ENCODE results near the gene SULT1A1. TPM values are rescaled to one million over a fixed set of nuclear protein-coding genes. Genes with fewer than 3 reads are reported as not detected.
A peak's percentile ranks its signal among the peaks of the same experiment; 100 is the strongest.
"Not testable (repeated sequence)": the region's sequence is repeated elsewhere in the genome, so short reads cannot be mapped to it uniquely, and the experiment has no call there.

Gene SULT1A1
- total and polyA plus RNA-seq, 2 of the 13 experiments (the other 11 are each of a cell fraction or from before 2014, with no cell fraction given) = 114 to 147 TPM

DNA sequence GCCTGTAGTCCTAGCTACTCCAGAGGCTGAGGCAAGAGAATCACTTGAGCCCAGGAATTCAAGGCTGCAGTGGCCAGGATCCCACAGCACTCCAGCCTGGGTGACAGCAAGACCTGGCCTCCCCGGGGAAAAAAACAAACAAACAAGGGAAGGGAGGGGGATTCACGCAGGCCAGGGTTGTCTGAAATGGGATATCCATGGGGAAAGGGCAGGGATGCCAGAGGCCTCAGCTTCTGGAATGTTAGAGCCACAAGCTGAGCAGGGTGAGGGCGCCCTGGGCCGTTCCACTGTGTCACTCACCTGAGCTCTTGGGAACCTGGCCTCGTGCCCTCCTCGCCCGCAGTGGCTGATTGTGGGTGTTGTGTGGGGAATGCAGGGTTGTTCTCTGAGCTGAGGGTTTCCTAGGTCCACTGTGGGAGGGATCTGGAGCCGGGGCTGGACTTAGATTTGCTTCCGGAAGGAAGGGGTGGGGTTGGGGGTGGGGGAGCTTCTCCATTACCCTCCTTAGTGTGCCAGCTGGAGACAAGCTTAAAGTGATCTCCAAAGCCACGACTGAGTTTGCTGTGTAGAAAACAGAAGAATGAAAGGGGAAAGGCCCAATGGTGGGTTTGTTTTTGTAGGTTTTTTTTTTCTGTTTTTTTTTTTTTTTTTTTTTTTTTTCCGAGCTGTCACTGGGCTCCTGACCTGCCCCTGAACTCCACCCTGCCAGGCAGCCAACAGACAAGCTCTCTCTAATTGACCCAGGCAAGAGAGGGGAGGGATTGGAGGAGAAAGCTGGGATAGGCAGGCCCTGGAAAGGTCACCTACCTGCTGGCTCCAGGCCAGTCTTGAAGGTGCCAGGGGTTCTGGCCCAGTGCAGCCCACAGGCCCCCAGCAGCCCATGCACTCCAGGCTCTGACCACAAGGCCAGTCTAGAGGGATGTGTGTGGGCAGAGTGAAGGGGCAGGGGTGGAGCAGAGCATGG, at the start of gene SULT1A1 (continued):
- TF ChIP-seq, protein P1, sequence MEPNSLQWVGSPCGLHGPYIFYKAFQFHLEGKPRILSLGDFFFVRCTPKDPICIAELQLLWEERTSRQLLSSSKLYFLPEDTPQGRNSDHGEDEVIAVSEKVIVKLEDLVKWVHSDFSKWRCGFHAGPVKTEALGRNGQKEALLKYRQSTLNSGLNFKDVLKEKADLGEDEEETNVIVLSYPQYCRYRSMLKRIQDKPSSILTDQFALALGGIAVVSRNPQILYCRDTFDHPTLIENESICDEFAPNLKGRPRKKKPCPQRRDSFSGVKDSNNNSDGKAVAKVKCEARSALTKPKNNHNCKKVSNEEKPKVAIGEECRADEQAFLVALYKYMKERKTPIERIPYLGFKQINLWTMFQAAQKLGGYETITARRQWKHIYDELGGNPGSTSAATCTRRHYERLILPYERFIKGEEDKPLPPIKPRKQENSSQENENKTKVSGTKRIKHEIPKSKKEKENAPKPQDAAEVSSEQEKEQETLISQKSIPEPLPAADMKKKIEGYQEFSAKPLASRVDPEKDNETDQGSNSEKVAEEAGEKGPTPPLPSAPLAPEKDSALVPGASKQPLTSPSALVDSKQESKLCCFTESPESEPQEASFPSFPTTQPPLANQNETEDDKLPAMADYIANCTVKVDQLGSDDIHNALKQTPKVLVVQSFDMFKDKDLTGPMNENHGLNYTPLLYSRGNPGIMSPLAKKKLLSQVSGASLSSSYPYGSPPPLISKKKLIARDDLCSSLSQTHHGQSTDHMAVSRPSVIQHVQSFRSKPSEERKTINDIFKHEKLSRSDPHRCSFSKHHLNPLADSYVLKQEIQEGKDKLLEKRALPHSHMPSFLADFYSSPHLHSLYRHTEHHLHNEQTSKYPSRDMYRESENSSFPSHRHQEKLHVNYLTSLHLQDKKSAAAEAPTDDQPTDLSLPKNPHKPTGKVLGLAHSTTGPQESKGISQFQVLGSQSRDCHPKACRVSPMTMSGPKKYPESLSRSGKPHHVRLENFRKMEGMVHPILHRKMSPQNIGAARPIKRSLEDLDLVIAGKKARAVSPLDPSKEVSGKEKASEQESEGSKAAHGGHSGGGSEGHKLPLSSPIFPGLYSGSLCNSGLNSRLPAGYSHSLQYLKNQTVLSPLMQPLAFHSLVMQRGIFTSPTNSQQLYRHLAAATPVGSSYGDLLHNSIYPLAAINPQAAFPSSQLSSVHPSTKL (CRISPR knock-in tag; IDR thresholded peaks at IDR 0.05) = 0 out of 2 replicates have a peak, but pooled peaks have one; percentile 20

GRCh38 chr16:28639959-28640358, 30.1 kb upstream of the SULT1A1 start:
- WGBS (ENCODE audit: low lambda C conversion rate) = 42% methylated on average over 2 of the region's 2 CpGs
- FAIRE-seq; ATAC-seq; DNase-seq (ENCODE audit: low spot score); in situ Hi-C loops (cut with HindIII; ENCODE audit: extremely low pct_ligation_motif_present, low pct_unique_long_range_greater_than_20kb); H4K20me1 ChIP-seq (ENCODE audit: insufficient read depth, low read length); H2AFZ ChIP-seq (ENCODE audit: low read length); POLR2A ChIA-PET; CTCF ChIA-PET (ENCODE audit: low intra/inter-chr PET ratio, low total read pairs); H3K9me3 ChIP-seq (ENCODE audit: low read length); H3K4me2 ChIP-seq (ENCODE audit: low read depth, low read length); intact Hi-C loops (cut with micrococcal nuclease; ENCODE audit: unreplicated experiment); H3K36me3 ChIP-seq (replicated peaks in 1 of 2; ENCODE audit: control insufficient read depth in 1 of 2, insufficient read depth in 2 of 2, low read length in 2 of 2); H3K4me3 ChIP-seq (replicated peaks in 1 of 3; ENCODE audit: insufficient read depth in 1 of 3, low read depth in 2 of 3, low read length in 3 of 3); H3K79me2 ChIP-seq (ENCODE audit: insufficient read depth, low read length); H3K4me1 ChIP-seq (ENCODE audit: insufficient read depth, low read length); H3K27me3 ChIP-seq (ENCODE audit: control insufficient read depth in 1 of 2, insufficient read depth in 2 of 2, low read length in 2 of 2); H3K27ac ChIP-seq (ENCODE audit: extremely low read length, insufficient read depth, low read length); BruUV-seq (replicated peaks); H3K9ac ChIP-seq (ENCODE audit: insufficient read depth, low read depth, low read length): not testable (repeated sequence)

DNA sequence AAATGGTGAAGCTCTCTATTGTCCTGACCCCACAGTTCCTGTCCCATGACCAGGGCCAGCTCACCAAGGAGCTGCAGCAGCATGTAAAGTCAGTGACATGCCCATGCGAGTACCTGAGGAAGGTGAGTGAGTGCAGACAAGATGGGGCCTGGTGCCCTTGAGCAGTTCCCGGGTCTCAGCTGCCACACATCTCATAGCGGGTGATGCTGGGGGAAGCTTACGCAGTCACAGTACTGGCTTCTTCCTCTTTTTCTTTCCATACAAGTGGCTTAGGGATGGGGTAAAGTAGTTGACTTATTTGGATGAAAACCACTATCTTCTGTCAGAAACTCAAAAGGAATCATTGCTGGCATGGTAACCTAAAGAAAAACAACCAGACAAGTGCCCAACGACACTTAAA, 28.5 kb upstream of the SULT1A1 start:
- intact Hi-C loops (cut with micrococcal nuclease; ENCODE audit: unreplicated experiment); POLR2A ChIA-PET; H3K27ac ChIP-seq (ENCODE audit: extremely low read length, insufficient read depth, low read length): not testable (repeated sequence)

GRCh38 chr16:28637765-28638164, 27.9 kb upstream of the SULT1A1 start, which contains the start of gene NPIPB8:
TSS of gene NPIPB8 (plus strand) at chr16:28638065. CDS start at chr16:28638361, 296 bp downstream.
- no CpG with 5 or more reads among the region's 1 CpG for WGBS (ENCODE audit: low lambda C conversion rate)
- POLR2A ChIA-PET; H3K27me3 ChIP-seq (ENCODE audit: control insufficient read depth in 1 of 2, insufficient read depth in 2 of 2, low read length in 2 of 2); H3K79me2 ChIP-seq (ENCODE audit: insufficient read depth, low read length); ATAC-seq; H3K36me3 ChIP-seq (replicated peaks in 1 of 2; ENCODE audit: control insufficient read depth in 1 of 2, insufficient read depth in 2 of 2, low read length in 2 of 2); in situ Hi-C loops (cut with HindIII; ENCODE audit: extremely low pct_ligation_motif_present, low pct_unique_long_range_greater_than_20kb); H3K27ac ChIP-seq (ENCODE audit: extremely low read length, insufficient read depth, low read length); H3K9ac ChIP-seq (ENCODE audit: insufficient read depth, low read depth, low read length); FAIRE-seq; H3K4me3 ChIP-seq (replicated peaks in 1 of 3; ENCODE audit: insufficient read depth in 1 of 3, low read depth in 2 of 3, low read length in 3 of 3); BruUV-seq (replicated peaks); H4K20me1 ChIP-seq (ENCODE audit: insufficient read depth, low read length); CTCF ChIA-PET (ENCODE audit: low intra/inter-chr PET ratio, low total read pairs); H3K4me2 ChIP-seq (ENCODE audit: low read depth, low read length); H3K4me1 ChIP-seq (ENCODE audit: insufficient read depth, low read length); H2AFZ ChIP-seq (ENCODE audit: low read length); DNase-seq (ENCODE audit: low spot score); intact Hi-C loops (cut with micrococcal nuclease; ENCODE audit: unreplicated experiment); H3K9me3 ChIP-seq (ENCODE audit: low read length): not testable (repeated sequence)

More for the DNA sequence above, 28.5 kb upstream of the SULT1A1 start:
- H3K27me3 ChIP-seq (ENCODE audit: control insufficient read depth in 1 of 2, insufficient read depth in 2 of 2, low read length in 2 of 2); H3K79me2 ChIP-seq (ENCODE audit: insufficient read depth, low read length); H3K4me3 ChIP-seq (replicated peaks in 1 of 3; ENCODE audit: insufficient read depth in 1 of 3, low read depth in 2 of 3, low read length in 3 of 3); H3K4me2 ChIP-seq (ENCODE audit: low read depth, low read length); H3K9ac ChIP-seq (ENCODE audit: insufficient read depth, low read depth, low read length); H3K4me1 ChIP-seq (ENCODE audit: insufficient read depth, low read length); H2AFZ ChIP-seq (ENCODE audit: low read length); DNase-seq (ENCODE audit: low spot score); BruUV-seq (replicated peaks); H3K36me3 ChIP-seq (replicated peaks in 1 of 2; ENCODE audit: control insufficient read depth in 1 of 2, insufficient read depth in 2 of 2, low read length in 2 of 2); H4K20me1 ChIP-seq (ENCODE audit: insufficient read depth, low read length); ATAC-seq; FAIRE-seq; CTCF ChIA-PET (ENCODE audit: low intra/inter-chr PET ratio, low total read pairs); H3K9me3 ChIP-seq (ENCODE audit: low read length); in situ Hi-C loops (cut with HindIII; ENCODE audit: extremely low pct_ligation_motif_present, low pct_unique_long_range_greater_than_20kb): not testable (repeated sequence)
- 38% methylated on average over 5 of the region's 5 CpGs for whole genome bisulfite sequencing (ENCODE audit: low lambda C conversion rate)
